Epithelial cell of proximal tubule (primary cell): Measurements from ENCODE around the gene SPATA21. TPM values are rescaled to one million over a fixed set of nuclear protein-coding genes. Genes with fewer than 3 reads are reported as not detected.

Source experiments
- DNase-seq: peaks from one replicate; pipeline ENCODE4 v3.0.0-alpha.2; 2011; ENCODE audit warnings: low read depth
- H3K4me3 ChIP-seq: 2 replicates; pipeline ENCODE4 v1.5.1; 2011; ENCODE audit warnings: low read depth, mild to moderate bottlenecking, low read length
- total RNA-seq: library from RNA; depleted of rRNA; stranded (reverse); fragments of >200 nt; gene quantifications from 2 replicates; pipeline ENCODE4 v1.2.3, GENCODE V29; 2015
- TF ChIP-seq, protein P1 (sequence below): conservative IDR thresholded peaks from 2 replicates; pipeline ENCODE4 v1.5.1; 2012; ENCODE audit warnings: low read depth, mild to moderate bottlenecking, low read length

The SPATA21 gene
- total RNA-seq, 1 donor from 2014 or later: not detected

DNA sequence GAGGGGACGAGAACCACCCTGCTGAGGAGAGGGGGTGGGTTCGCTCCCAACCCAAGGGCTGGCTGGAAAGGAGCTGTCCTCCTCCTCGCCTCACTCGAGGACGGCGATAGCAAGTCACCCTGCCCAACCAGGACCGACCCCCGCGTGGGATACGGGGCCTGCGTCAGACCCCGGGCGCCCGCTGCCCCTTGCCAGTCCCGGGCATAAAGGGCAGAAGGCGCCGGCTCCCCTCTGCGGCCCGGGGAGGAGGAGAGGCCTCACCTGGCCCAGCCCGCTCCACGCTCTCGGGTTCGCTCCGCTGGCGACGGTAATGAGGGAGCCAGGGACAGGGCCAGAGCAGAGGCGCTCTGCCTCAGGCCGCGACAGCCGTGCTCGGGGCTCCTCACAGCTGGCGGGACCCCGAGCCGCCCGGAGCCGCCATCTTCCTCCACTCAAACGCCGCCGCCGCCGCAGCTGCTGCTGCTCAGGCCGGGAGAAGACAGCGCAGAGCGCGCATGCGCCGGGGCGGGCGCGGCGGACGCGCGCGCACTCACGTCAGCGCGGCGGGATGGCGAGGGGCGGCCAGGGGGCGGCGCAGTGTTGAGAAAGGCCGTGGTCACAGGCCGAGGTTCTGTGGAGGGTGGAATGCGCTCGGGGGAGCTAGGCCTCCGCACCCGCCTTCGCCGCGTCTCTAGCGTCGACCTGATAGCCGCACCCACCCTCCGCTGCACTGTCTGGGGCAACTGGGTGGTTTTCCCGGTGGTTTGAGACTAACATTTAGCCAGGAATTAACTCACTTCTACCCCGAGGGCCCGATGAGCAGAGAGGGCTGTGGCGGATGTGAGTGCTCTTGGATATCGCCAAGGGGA lies 85.0 kb downstream of the SPATA21 start, which contains the start of gene FBXO42:
TSS of gene FBXO42 (minus strand) at position 487 of the 848 bp plus-strand sequence. CDS start 37,062 bp downstream, outside the sequence.
- TF ChIP-seq, protein P1, sequence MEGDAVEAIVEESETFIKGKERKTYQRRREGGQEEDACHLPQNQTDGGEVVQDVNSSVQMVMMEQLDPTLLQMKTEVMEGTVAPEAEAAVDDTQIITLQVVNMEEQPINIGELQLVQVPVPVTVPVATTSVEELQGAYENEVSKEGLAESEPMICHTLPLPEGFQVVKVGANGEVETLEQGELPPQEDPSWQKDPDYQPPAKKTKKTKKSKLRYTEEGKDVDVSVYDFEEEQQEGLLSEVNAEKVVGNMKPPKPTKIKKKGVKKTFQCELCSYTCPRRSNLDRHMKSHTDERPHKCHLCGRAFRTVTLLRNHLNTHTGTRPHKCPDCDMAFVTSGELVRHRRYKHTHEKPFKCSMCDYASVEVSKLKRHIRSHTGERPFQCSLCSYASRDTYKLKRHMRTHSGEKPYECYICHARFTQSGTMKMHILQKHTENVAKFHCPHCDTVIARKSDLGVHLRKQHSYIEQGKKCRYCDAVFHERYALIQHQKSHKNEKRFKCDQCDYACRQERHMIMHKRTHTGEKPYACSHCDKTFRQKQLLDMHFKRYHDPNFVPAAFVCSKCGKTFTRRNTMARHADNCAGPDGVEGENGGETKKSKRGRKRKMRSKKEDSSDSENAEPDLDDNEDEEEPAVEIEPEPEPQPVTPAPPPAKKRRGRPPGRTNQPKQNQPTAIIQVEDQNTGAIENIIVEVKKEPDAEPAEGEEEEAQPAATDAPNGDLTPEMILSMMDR: peak; percentile 34
- no peak for DNase-seq
- H3K4me3 ChIP-seq: peak within 1 kb of the TSS; percentile 98

DNA sequence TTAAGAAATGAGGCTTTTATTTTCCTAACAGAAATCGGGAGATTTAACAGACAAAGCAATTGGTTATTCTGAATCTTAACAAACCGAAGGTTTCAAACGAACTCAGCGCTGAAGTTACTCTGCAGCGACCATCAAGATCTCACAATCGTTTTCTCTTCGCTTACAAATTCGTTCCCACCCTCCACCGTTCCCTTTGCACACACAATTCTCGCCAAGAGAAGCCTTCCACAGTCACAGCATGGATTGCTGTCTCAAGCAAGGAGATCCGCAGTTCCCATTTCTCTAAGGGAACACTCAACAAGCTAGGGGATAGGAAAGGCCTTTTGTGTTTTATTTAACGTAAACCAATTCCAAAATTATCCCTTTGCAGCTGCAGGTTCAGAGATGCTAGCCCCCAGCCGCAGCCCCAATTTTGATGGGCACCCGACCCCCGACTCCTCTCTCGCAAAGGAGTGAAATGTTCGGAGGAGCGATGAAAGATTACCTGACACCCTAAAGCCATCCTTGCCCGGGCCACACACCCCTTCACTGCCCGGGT lies 85.7 kb downstream of the SPATA21 start:
- TF ChIP-seq, protein P1: no peak
- H3K4me3 ChIP-seq: peak overlapping the region; percentile 98
- no peak for DNase-seq

DNA sequence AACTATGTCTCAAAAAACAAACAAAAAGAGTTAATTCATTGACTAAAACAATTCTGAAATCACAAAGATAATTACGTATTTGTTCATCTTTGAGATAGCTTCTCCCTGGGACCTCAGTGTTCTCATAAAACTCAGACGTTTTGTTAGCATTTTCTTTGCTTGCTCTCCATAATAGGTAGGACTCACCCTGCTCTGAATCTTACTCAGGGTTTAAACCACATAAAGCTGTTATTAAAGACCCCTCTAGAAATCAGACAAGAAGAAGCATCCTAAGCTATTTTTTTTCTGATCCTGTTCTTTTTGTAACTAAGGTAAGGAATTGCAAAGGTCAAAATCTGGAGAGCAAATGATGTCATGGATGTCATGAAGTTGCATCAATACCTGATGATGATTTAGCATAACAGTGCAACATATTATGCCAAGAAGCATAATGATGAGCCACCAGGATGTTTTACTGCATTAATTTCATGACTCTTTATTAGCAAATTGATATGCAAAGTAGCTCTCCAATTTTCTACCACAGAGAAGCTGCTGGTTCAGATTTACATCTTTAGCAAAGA lies 87.3 kb downstream of the SPATA21 start:
- TF ChIP-seq, protein P1: no peak
- DNase-seq: no peak
- no peak overlapping the region for H3K4me3 ChIP-seq

Other genes with a start within 250 kb of the SPATA21 start
- gene ARHGEF19, start 224.8 kb downstream of the SPATA21 start, total RNA-seq: 7.9 and 14.3 TPM in 2 replicates
- 2.5 and 2.8 TPM in 2 replicates for gene CPLANE2, start 200.2 kb downstream of the SPATA21 start, total RNA-seq
- 5.8 and 11.9 TPM in 2 replicates for gene FBXO42, start 84.9 kb downstream of the SPATA21 start, total RNA-seq
- gene SZRD1, start 70.2 kb downstream of the SPATA21 start, total RNA-seq: 82.6 and 111 TPM in 2 replicates
- 118 and 131 TPM in 2 replicates for gene NECAP2, start 3.3 kb upstream of the SPATA21 start, total RNA-seq
- under 0.01 TPM in 2 replicates for gene RNU1-1, start 76.9 kb upstream of the SPATA21 start, total RNA-seq
- gene NBPF1, start 176.1 kb upstream of the SPATA21 start, total RNA-seq: 9.2 and 9.7 TPM in 2 replicates
- under 0.01 TPM in 2 replicates for gene RNU1-3, start 229.5 kb upstream of the SPATA21 start, total RNA-seq